ENCODE results near the gene CNOT4. TPM values are rescaled to one million over a fixed set of nuclear protein-coding genes. Genes with fewer than 3 reads are reported as not detected.
A peak's percentile ranks its signal among the peaks of the same experiment; 100 is the strongest.

CNOT4 gene
- total and polyA plus RNA-seq, 3 donors from 2014 or later: 38.2 to 56.7 (median 53.2) TPM

DNA sequence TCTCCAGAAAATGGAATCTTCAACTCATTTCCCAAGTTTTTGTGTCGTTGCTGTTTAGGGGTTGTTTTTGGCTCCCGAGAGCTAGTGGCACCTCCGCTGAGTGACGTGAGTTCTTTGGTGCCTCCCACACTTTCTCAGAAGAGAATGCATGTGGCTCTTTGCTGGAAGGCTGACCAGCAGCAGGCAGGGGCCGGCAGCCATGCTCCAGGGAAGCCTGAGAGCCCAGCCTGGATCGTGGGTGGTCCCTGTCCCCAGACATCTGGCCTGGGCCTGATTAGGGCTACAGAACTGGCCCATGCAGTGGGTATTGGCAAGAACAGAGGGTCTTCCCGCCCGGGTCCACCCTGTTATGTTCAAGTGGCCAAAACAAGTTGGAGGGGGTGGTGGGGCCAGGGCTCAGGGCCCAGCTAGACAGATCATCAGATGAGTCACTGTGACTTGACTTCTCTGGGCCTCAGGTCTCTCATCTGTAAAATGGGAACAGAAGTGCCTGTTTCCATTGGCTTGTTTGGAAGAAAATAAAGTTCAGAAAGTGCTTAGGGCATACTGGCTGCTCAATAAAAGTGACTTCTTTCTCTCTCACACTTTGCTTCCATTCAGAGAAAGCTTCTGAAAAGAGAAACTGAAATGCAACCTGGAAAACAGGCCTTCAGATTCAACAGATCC lies 193.1 kb downstream of the CNOT4 start:
- H3K27ac ChIP-seq: no peak overlapping the region
- WGBS, 2 donors: 46 to 68% methylated on average over 7 to 8 of the region's 8 CpGs
- intact Hi-C loops (cut with DNase I; ENCODE audit: low total_unique reads): no loop called here

DNA sequence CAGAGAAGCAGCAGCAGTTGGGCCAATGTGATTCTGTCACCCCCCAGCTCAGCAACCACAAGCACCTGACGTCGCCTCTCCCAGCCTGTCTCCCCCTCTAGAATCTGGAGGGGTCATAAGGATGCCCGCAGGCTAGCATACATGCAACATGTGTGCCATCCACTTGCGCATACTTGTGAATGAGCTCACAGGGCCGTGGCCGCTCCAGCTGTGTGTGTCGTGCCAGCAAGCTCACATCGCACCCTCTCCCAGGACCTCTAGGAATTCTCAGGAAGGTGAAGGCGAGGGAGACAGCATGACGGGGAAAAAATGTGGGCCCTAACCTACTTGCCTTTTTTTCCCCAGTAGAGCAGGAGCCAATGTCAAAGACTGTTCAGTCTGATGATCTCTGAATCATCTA lies 195.9 kb downstream of the CNOT4 start:
- Histone ChIP-seq H3K36me3 (ENCODE audit: low read depth, missing control alignments) (no peaks in the 10 kb centered on the region), H3K27me3 (no peaks in the 10 kb centered on the region), H3K9me3 (no peaks in the 10 kb centered on the region), H3K4me1 (peaks cover 13% of the 10 kb centered on the region), H3K27ac (no peak overlapping the region), H3K4me3 (no peak overlapping the region)
- no peak for TF ChIP-seq POLR2A (IDR thresholded peaks at IDR 0.05)
- TF ChIP-seq, protein P1, sequence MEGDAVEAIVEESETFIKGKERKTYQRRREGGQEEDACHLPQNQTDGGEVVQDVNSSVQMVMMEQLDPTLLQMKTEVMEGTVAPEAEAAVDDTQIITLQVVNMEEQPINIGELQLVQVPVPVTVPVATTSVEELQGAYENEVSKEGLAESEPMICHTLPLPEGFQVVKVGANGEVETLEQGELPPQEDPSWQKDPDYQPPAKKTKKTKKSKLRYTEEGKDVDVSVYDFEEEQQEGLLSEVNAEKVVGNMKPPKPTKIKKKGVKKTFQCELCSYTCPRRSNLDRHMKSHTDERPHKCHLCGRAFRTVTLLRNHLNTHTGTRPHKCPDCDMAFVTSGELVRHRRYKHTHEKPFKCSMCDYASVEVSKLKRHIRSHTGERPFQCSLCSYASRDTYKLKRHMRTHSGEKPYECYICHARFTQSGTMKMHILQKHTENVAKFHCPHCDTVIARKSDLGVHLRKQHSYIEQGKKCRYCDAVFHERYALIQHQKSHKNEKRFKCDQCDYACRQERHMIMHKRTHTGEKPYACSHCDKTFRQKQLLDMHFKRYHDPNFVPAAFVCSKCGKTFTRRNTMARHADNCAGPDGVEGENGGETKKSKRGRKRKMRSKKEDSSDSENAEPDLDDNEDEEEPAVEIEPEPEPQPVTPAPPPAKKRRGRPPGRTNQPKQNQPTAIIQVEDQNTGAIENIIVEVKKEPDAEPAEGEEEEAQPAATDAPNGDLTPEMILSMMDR (IDR thresholded peaks at IDR 0.05): no peak
- intact Hi-C loops (cut with DNase I; ENCODE audit: low total_unique reads): no loop called here
- no peak for DNase-seq
- 83% methylated on average over 10 of the region's 10 CpGs for WGBS, 2 donors

More for the DNA sequence above, 193.1 kb downstream of the CNOT4 start:
- H3K4me1 ChIP-seq: peaks cover 13% of the 10 kb centered on the region
- H3K36me3 ChIP-seq (ENCODE audit: low read depth, missing control alignments): no peaks in the 10 kb centered on the region
- TF ChIP-seq POLR2A (IDR thresholded peaks at IDR 0.05): no peak
- TF ChIP-seq, protein P1 (IDR thresholded peaks at IDR 0.05): no peak
- H3K4me3 ChIP-seq: no peak overlapping the region
- H3K9me3 ChIP-seq: no peaks in the 10 kb centered on the region
- no peaks in the 10 kb centered on the region for H3K27me3 ChIP-seq
- peak; percentile 49 for DNase-seq

Other genes starting within 250 kb of the CNOT4 start
- 10 to 100 TPM; 73.6 to 77.2 TPM for gene NUP205, start 47.8 kb upstream of the CNOT4 start, total RNA-seq
- 47.8 TPM for gene NUP205, start 47.8 kb upstream of the CNOT4 start, polyA plus RNA-seq (ENCODE audit: insufficient read depth, low read depth, low replicate concordance)
- gene STMP1, start 152.4 kb upstream of the CNOT4 start, total RNA-seq: 10 to 100 TPM; 36.4 to 39.7 TPM
- 56.3 TPM for gene STMP1, start 152.4 kb upstream of the CNOT4 start, polyA plus RNA-seq (ENCODE audit: insufficient read depth, low read depth, low replicate concordance)
- 10 to 100 TPM; 19.0 to 33.0 TPM for gene SLC13A4, start 218.1 kb upstream of the CNOT4 start, total RNA-seq
- 34.6 TPM for gene SLC13A4, start 218.1 kb upstream of the CNOT4 start, polyA plus RNA-seq (ENCODE audit: insufficient read depth, low read depth, low replicate concordance)
- 1 to 10 TPM; 2.1 to 2.7 TPM for gene FAM180A, start 238.7 kb upstream of the CNOT4 start, total RNA-seq
- 1.5 TPM for gene FAM180A, start 238.7 kb upstream of the CNOT4 start, polyA plus RNA-seq (ENCODE audit: insufficient read depth, low read depth, low replicate concordance)